ENCODE data around the gene LAMB3.
A peak's percentile ranks its signal among the peaks of the same experiment; 100 is the strongest.

LAMB3 gene

GRCh38 chr1:209624558-209625549 is 27.4 kb downstream of the LAMB3 start:
- in situ Hi-C loops (cut with HindIII; ENCODE audit: low sequenced_read_pairs), result no loop called here
- TF ChIP-seq, protein P1, sequence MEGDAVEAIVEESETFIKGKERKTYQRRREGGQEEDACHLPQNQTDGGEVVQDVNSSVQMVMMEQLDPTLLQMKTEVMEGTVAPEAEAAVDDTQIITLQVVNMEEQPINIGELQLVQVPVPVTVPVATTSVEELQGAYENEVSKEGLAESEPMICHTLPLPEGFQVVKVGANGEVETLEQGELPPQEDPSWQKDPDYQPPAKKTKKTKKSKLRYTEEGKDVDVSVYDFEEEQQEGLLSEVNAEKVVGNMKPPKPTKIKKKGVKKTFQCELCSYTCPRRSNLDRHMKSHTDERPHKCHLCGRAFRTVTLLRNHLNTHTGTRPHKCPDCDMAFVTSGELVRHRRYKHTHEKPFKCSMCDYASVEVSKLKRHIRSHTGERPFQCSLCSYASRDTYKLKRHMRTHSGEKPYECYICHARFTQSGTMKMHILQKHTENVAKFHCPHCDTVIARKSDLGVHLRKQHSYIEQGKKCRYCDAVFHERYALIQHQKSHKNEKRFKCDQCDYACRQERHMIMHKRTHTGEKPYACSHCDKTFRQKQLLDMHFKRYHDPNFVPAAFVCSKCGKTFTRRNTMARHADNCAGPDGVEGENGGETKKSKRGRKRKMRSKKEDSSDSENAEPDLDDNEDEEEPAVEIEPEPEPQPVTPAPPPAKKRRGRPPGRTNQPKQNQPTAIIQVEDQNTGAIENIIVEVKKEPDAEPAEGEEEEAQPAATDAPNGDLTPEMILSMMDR (IDR thresholded peaks at IDR 0.05; ENCODE audit: low read depth, low read length), result no peak
- no peak for DNase-seq (ENCODE audit: low read depth, low spot score)
- no peak overlapping the region for H3K4me3 ChIP-seq (ENCODE audit: low read depth, low read length)

DNA sequence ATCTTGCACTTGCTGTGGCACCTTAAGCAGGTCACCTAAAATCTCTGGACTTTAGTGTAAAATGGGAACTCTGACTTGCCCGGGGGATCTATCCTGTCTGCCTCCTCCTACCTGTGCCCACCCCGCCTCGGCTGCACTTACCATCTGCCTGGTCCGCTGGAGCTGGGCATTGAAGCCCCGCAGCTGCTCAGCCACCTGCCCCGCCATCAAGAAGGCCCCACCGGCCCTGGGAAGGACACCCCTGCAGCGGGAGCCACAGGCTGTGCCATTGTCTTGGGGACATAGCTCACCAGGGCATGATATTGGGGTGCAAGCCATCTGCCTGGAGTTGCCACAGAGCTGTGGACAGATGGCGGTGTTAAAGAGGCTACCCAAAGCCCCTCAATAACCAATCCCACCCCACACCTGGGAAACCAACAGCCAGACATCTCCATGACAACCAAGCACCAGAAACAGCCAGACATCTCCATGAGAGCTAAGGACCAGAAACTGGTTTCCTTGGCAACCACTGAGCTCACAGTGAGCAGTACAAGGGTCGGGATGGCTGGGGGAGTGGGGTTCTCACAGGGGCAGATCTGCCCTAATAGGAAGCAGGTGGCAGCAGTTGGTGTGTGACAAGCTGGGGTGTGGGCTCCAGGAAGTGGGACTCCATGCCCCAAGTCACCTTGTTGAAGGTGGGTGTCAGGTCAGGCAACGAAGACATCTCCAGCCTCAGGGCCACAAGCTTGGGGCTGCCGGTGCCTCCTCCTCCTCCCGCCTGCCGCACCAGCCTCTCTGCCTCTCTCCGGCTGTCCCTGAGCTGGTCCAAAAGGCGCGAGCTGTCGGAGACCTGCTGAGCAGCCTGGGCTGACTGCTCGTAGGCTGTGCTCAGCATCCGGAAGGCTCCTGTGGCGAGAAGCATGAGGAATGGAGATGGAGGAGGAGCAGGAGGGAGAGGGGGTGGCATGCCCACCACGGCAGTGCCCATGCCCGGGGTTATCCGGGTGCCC is 29.1 kb downstream of the LAMB3 start:
- H3K4me3 ChIP-seq (ENCODE audit: low read depth, low read length), result no peak overlapping the region
- in situ Hi-C loops (cut with HindIII; ENCODE audit: low sequenced_read_pairs), result no loop called here
- TF ChIP-seq, protein P1 (IDR thresholded peaks at IDR 0.05; ENCODE audit: low read depth, low read length), result no peak
- no peak for DNase-seq (ENCODE audit: low read depth, low spot score)

DNA sequence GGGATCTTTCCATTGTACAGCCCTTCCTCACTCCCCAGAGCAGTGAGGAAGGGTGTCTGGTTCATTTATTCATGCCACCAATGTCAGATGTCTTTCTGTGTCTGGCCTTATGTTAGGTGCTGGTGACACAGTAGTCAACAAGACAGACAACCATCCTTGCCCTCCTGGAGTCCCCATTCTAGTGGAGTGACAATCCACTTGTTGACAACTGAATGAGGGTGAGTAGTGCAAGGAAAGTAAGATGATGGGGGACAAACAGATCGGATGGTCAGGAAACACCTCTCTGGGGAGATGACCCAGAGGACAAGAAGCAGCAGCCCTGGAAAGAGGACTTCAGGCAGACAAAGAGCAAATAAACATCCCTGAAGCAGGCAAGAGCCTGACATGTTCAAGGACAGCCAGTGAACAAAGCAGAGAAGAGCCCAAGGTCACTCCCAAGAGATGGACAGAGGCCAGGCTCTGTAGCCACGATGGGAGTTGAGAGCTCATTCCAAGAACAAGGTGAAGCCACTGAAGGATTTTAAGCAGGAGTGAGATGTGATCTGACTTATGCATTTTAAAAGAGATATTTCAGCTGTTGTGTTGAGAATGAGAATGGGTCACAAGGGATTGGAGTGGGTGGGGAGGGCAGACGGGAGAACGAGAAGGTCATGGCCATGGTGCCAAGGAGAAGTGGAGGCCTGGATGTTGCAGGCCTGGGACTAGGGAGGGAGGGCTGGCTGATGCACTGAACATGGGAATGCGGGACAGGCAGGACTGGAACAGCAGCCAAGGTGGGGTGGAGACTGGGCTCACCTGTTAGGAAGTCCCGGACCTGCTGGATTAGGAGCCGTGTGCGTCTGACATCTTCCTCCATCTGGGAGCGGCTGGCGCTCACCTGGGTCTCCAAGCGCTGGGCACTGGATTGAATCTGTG is 30.2 kb downstream of the LAMB3 start:
- in situ Hi-C loops (cut with HindIII; ENCODE audit: low sequenced_read_pairs), result no loop called here
- no peak for DNase-seq (ENCODE audit: low read depth, low spot score)
- H3K4me3 ChIP-seq (ENCODE audit: low read depth, low read length), result no peak overlapping the region
- TF ChIP-seq, protein P1 (IDR thresholded peaks at IDR 0.05; ENCODE audit: low read depth, low read length), result no peak

- in situ Hi-C loops (cut with HindIII; ENCODE audit: low sequenced_read_pairs), result no loop called here
- TF ChIP-seq, protein P1 (IDR thresholded peaks at IDR 0.05; ENCODE audit: low read depth, low read length), result no peak
- no peak for DNase-seq (ENCODE audit: low read depth, low spot score)
Measured at GRCh38 chr1:209621286-209621685, 30.9 kb downstream of the LAMB3 start.

DNA sequence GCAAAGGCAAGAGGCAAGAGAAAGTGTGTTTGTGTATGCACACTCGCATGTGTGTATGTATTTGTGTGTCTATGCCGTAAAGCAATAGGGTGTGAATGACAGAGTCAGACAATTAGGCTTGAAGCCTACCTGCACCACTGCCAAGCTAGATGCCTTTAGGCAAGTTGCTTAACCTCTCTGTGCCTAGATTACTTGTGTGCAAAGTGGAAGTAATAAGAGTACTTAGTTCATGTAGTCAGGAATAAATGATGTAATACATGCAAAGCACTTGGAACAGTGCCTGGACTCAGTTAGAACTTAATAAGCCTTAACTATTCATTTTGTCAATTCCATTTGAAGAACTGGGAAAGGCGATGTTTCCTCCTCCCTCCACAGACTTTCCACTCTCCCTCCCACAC is 31.7 kb downstream of the LAMB3 start:
- TF ChIP-seq, protein P1 (IDR thresholded peaks at IDR 0.05; ENCODE audit: low read depth, low read length), result no peak
- peak; percentile 62 for DNase-seq (ENCODE audit: low read depth, low spot score)
- in situ Hi-C loops (cut with HindIII; ENCODE audit: low sequenced_read_pairs), result no loop called here
- no peak overlapping the region for H3K4me3 ChIP-seq (ENCODE audit: low read depth, low read length)

More at GRCh38 chr1:209621286-209621685, 30.9 kb downstream of the LAMB3 start:
- no peak overlapping the region for H3K4me3 ChIP-seq (ENCODE audit: low read depth, low read length)
